ENCODE results near the gene MROH2A.

DNA sequence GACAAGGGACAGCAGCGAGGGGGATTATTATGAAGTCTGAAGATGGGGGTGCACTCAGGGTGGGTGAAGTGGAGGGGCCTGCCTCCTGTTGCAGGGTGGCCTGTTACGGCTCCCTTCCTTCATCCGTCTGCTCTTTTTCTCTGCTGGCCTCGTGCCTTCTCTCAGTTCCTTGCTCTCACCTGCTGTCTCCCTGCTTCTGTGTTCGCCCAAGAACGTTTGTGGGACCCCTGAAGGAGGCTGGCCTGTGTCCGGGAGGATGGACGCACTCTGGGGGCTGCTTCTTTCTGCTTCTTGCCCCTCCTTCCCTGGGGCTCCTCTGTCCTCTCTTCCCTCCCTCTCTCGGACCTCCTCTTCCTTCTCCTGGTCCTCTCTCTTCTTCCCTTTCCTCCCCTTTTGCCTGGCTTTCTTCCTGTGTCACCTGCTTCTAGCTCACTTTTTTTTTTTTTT, 13.8 kb downstream of the MROH2A start:
- TF ChIP-seq GATA3 (IDR thresholded peaks at IDR 0.05; ENCODE audit: low read depth, low read length) (no peak), GATA2 (IDR thresholded peaks at IDR 0.05; ENCODE audit: low read depth, low read length) (no peak)
